HepG2 (cell line): Measurements from ENCODE around the gene ZBTB8B. TPM values are rescaled to one million over a fixed set of nuclear protein-coding genes. Genes with fewer than 3 reads are reported as not detected.
"Not testable (repeated sequence)": the region's sequence is repeated elsewhere in the genome, so short reads cannot be mapped to it uniquely, and the experiment has no call there.

Experiments
- ATAC-seq: fragments of 200-7000 bp; cut with Tn5 transposase; 3 replicates; pipeline ENCODE4 v1.9.1; 2020; ENCODE audit warnings: mild to moderate bottlenecking, moderate library complexity
- BruUV-seq: library from RNA; stranded (reverse); fragments of 400-500 nt; replicated peaks from 2 replicates; lab custom pipeline; 2021; lab: Mats Ljungman, UMichigan
- CTCF ChIA-PET: fragments of 300-600 bp; formaldehyde crosslinking; extraction: SDS; loops from one replicate; lab custom pipeline; 2021; ENCODE audit warnings: low total read pairs, inconsistent platforms, low intra/inter-chr PET ratio; lab: Yijun Ruan, JAX
- POLR2A ChIA-PET: fragments of 350-600 bp; sonication (Branson Sonifier 250); formaldehyde crosslinking; loops from one replicate; lab custom pipeline; 2020; ENCODE audit warnings: antibody characterized with exemption, inconsistent platforms; lab: Yijun Ruan, JAX
- DNase-seq: peaks from one replicate; pipeline ENCODE4 v3.0.0-alpha.2; 2015; ENCODE audit warnings: low spot score
- FAIRE-seq: peaks from 3 replicates; lab custom pipeline; 2011; peaks lifted over from hg19 to GRCh38; lab: Jason Lieb, UNC
- H2AFZ ChIP-seq: one replicate; pipeline ENCODE4 v1.6.1; 2011; ENCODE audit warnings: low read length, inconsistent platforms
- H3K27ac ChIP-seq: fragments of 300-600 bp; 3 replicates; pipeline ENCODE4 v1.8.0; 2011; ENCODE audit warnings: mixed run types, mild to moderate bottlenecking, mixed read lengths, low read length, inconsistent platforms; ENCODE audit not compliant: insufficient read depth; ENCODE audit errors: extremely low read length
- H3K27me3 ChIP-seq, 2 experiments: fragments of 200-600 bp in 1 of 2; 2 replicates in 1 of 2; 3 replicates in 1 of 2; pipeline versions ENCODE4 v1.6.0 to v1.8.0; 2011; ENCODE audit warnings: low read length in 2 of 2, mild to moderate bottlenecking in 2 of 2, moderate library complexity in 2 of 2, inconsistent platforms in 1 of 2; ENCODE audit not compliant: insufficient read depth in 2 of 2, control insufficient read depth in 1 of 2
- H3K36me3 ChIP-seq, 2 experiments: fragments of 200-600 bp in 1 of 2; replicated peaks in 1 of 2; 2 replicates in 1 of 2; 3 replicates in 1 of 2; pipeline versions ENCODE4 v1.5.1 to v1.8.0; 2011; ENCODE audit warnings: low read length in 2 of 2, inconsistent platforms in 1 of 2; ENCODE audit not compliant: insufficient read depth in 2 of 2, control insufficient read depth in 1 of 2
- H3K4me1 ChIP-seq: 2 replicates; pipeline ENCODE4 v1.5.1; 2012; ENCODE audit warnings: low read length, inconsistent platforms; ENCODE audit not compliant: insufficient read depth
- H3K4me2 ChIP-seq: 2 replicates; pipeline ENCODE4 v1.6.0; 2011; ENCODE audit warnings: low read depth, low read length, inconsistent platforms
- H3K4me3 ChIP-seq, 3 experiments: fragments of 200-600 bp in 1 of 3; sonication (generic), shearing (Covaris generic) in 1 of 3; replicated peaks in 1 of 3; 2 replicates each; pipeline ENCODE4 v1.5.1; 2011 to 2016; ENCODE audit warnings: low read length in 3 of 3, inconsistent platforms in 2 of 3, low read depth in 2 of 3, mild to moderate bottlenecking in 2 of 3, control low read depth in 1 of 3, mixed read lengths in 1 of 3; ENCODE audit not compliant: insufficient read depth in 1 of 3
- H3K79me2 ChIP-seq: one replicate; pipeline ENCODE4 v1.6.1; 2011; ENCODE audit warnings: low read length, inconsistent platforms; ENCODE audit not compliant: insufficient read depth
- H3K9ac ChIP-seq: 2 replicates; pipeline ENCODE4 v1.6.0; 2011; ENCODE audit warnings: mild to moderate bottlenecking, low read depth, low read length, inconsistent platforms; ENCODE audit not compliant: insufficient read depth
- H3K9me3 ChIP-seq: 2 replicates; pipeline ENCODE4 v1.5.1; 2012; ENCODE audit warnings: mild to moderate bottlenecking, low read length
- H4K20me1 ChIP-seq: 2 replicates; pipeline ENCODE4 v1.6.0; 2011; ENCODE audit warnings: inconsistent platforms, mild to moderate bottlenecking, low read length, moderate library complexity; ENCODE audit not compliant: insufficient read depth
- CTCF ChIP-seq: sonication (generic); formaldehyde crosslinking; IDR thresholded peaks from 2 replicates; pipeline ENCODE4 v1.5.0; 2020; ENCODE audit warnings: mild to moderate bottlenecking, missing genetic modification reagents, moderate library complexity
- FOXO1 ChIP-seq: sonication (generic); formaldehyde crosslinking; IDR thresholded peaks from 2 replicates; pipeline ENCODE4 v1.4.0; 2020; ENCODE audit warnings: missing genetic modification reagents
- GABPB1 ChIP-seq: IDR thresholded peaks from 2 replicates; pipeline ENCODE4 v1.6.1; 2016; ENCODE audit warnings: mild to moderate bottlenecking, missing genetic modification reagents, moderate library complexity, missing compliant biosample characterization
- GATAD2A ChIP-seq: IDR thresholded peaks from 2 replicates; pipeline ENCODE4 v1.6.1; 2016
- HMGXB4 ChIP-seq, 2 experiments: sonication (generic) in 1 of 2; formaldehyde crosslinking in 1 of 2; IDR thresholded peaks; 2 replicates each; pipeline versions ENCODE4 v1.4.0 to v1.6.1; 2018 to 2020; ENCODE audit warnings: missing genetic modification reagents in 2 of 2, borderline replicate concordance in 1 of 2, low read depth in 1 of 2, mild to moderate bottlenecking in 1 of 2, missing biosample characterization in 1 of 2
- IKZF5 ChIP-seq: IDR thresholded peaks from 2 replicates; pipeline ENCODE4 v1.6.1; 2018; ENCODE audit warnings: missing genetic modification reagents, mild to moderate bottlenecking, missing compliant biosample characterization
- KDM2A ChIP-seq: sonication (generic); formaldehyde crosslinking; IDR thresholded peaks from 2 replicates; pipeline ENCODE4 v1.4.0; 2020; ENCODE audit warnings: low read depth, missing genetic modification reagents, borderline replicate concordance
- SMAD3 ChIP-seq: sonication (generic); formaldehyde crosslinking; IDR thresholded peaks from 2 replicates; pipeline ENCODE4 v1.4.0; 2020; ENCODE audit warnings: missing genetic modification reagents
- SMC3 ChIP-seq: IDR thresholded peaks from 2 replicates; pipeline ENCODE4 v1.6.1; 2011; ENCODE audit warnings: low read length, improper control_type of control experiment
- STAG1 ChIP-seq: sonication (generic); formaldehyde crosslinking; IDR thresholded peaks from 2 replicates; pipeline ENCODE4 v1.4.0; 2020; ENCODE audit warnings: missing genetic modification reagents
- ZBTB7B ChIP-seq: sonication (generic); formaldehyde crosslinking; IDR thresholded peaks from 2 replicates; pipeline ENCODE4 v1.4.0; 2020; ENCODE audit warnings: missing genetic modification reagents
- ZGPAT ChIP-seq: IDR thresholded peaks from 2 replicates; pipeline ENCODE4 v1.6.1; 2016; ENCODE audit warnings: mild to moderate bottlenecking
- ZNF574 ChIP-seq: sonication (generic); formaldehyde crosslinking; IDR thresholded peaks from 2 replicates; pipeline ENCODE4 v1.4.0; 2020; ENCODE audit warnings: missing genetic modification reagents
- ZNF792 ChIP-seq: IDR thresholded peaks from 2 replicates; pipeline ENCODE4 v1.6.1; 2016
- WGBS: methylation state at CpG from one replicate; pipeline ENCODE4 v1.1.6; 2017; ENCODE audit warnings: low lambda C conversion rate; 5-methylcytosine and 5-hydroxymethylcytosine counted together
- in situ Hi-C: cut with HindIII; loops from 2 replicates; pipeline ENCODE4 v1.10.0; 2017; ENCODE audit warnings: low pct_unique_long_range_greater_than_20kb; ENCODE audit not compliant: extremely low pct_ligation_motif_present
- intact Hi-C: fragments of 100-400 bp; cut with micrococcal nuclease; formaldehyde crosslinking; loops from one replicate; pipeline ENCODE4 v1.10.0; 2022; ENCODE audit not compliant: unreplicated experiment
- polyA plus RNA-seq, 8 experiments: library from polyadenylated mRNA; depleted of rRNA in 3 of 8; stranded (reverse) in 7 of 8; unstranded in 1 of 8; fragments of >200 nt; fragmentation: Illumina TruSeq in 4 of 8; extraction: Trizol in 4 of 8; gene quantifications; 2 replicates each; pipeline versions ENCODE4 v1.2.1 to v1.2.3, GENCODE V29; 2011 to 2016; ENCODE audit warnings: low read depth in 4 of 8, missing spikeins in 1 of 8, mixed read lengths in 1 of 8; ENCODE audit not compliant: insufficient read depth in 1 of 8
- total RNA-seq, 5 experiments: library from RNA; depleted of rRNA; stranded (reverse); fragments of >200 nt; fragmentation: Illumina TruSeq; extraction: Trizol; gene quantifications; 2 replicates each; pipeline ENCODE4 v1.2.3, GENCODE V29; 2016; ENCODE audit warnings: low read depth in 1 of 5

ZBTB8B gene
- total and polyA plus RNA-seq, 2 of the 13 experiments (the other 11 are each of a cell fraction or from before 2014, with no cell fraction given), result under 0.01 to 0.02 TPM

- ATAC-seq (peak; percentile 91), FAIRE-seq (peak; percentile 95), DNase-seq (peak; percentile 79)
- H4K20me1 ChIP-seq, H3K27me3 ChIP-seq, H3K9me3 ChIP-seq, BruUV-seq, H3K79me2 ChIP-seq, in situ Hi-C loops, H3K36me3 ChIP-seq: not testable (repeated sequence)
- intact Hi-C loops, result loop anchor here (5.0 kb wide), 1 partner anchor 46 kb away; no protein-coding TSS in a partner anchor
- Histone ChIP-seq H2AFZ (peak overlapping the region; percentile 84), H3K27ac (peak overlapping the region; percentile 64), H3K4me3 (peak overlapping the region; percentile 54 to 69 (median 61)), H3K4me1 (peaks cover 26% of the 10 kb centered on the region), H3K4me2 (peak overlapping the region; percentile 100), H3K9ac (peak overlapping the region; percentile 65)
- WGBS, result 11% methylated on average over 11 of the region's 12 CpGs
- ChIA-PET POLR2A (interaction anchor here (0.6 to 2.1 kb wide), 21 partner anchors 12 to 460 kb away, joined by 3 to 13 read pairs (median 4); partner anchors contain the start of genes BSDC1, KHDRBS1, RBBP4 and TMEM39B), CTCF (interaction anchor here (0.6 to 1.1 kb wide), 4 partner anchors 47 to 172 kb away, joined by 3 to 4 read pairs (median 3); no protein-coding TSS in a partner anchor)
- TF ChIP-seq FOXO1 (0 out of 2 replicates have a peak, but pooled peaks have one; percentile 14), SMAD3 (CRISPR knock-in tag) (0 out of 2 replicates have a peak, but pooled peaks have one; percentile 36), ZNF574 (CRISPR knock-in tag) (0 out of 2 replicates have a peak, but pooled peaks have one; percentile 58), GABPB1 (peak; percentile 48), IKZF5 (CRISPR knock-in tag) (peak; percentile 19; the same call in 1 of the 2 replicates), ZGPAT (CRISPR knock-in tag) (0 out of 2 replicates have a peak, but pooled peaks have one; percentile 12), CTCF (peak; percentile 94), STAG1 (CRISPR knock-in tag) (peak; percentile 86), HMGXB4 (CRISPR knock-in tag; IDR thresholded peaks at IDR 0.05; ENCODE audit: borderline replicate concordance in 1 of 2, low read depth in 1 of 2) (peak in 1 of 2 experiments; percentile 64; a peak in 1 of 4 replicates), ZBTB7B (0 out of 2 replicates have a peak, but pooled peaks have one; percentile 5), SMC3 (peak; percentile 62; the same call in 1 of the 2 replicates), KDM2A (CRISPR knock-in tag) (peak; percentile 43), GATAD2A (CRISPR knock-in tag) (peak; percentile 48), ZNF792 (0 out of 2 replicates have a peak, but pooled peaks have one; percentile 28)
Measured at GRCh38 chr1:32448186-32448772, 16.6 kb upstream of the ZBTB8B start.
